Skeletal muscle tissue (tissue), 4 donors: ENCODE data around the gene FYB2. TPM values are rescaled to one million over a fixed set of nuclear protein-coding genes. Genes with fewer than 3 reads are reported as not detected.
A peak's percentile ranks its signal among the peaks of the same experiment; 100 is the strongest.

Experiments
- H3K27ac ChIP-seq: one replicate; pipeline ENCODE4 v1.7.0; 2013; ENCODE audit warnings: mild to moderate bottlenecking, low read depth, low read length, inconsistent platforms
- H3K27me3 ChIP-seq, 3 donors: one replicate each; pipeline ENCODE4 v1.7.0; 2013; ENCODE audit warnings: low read length in 3 of 3; ENCODE audit not compliant: control insufficient read depth in 3 of 3, insufficient read depth in 3 of 3
- H3K36me3 ChIP-seq, 3 donors: one replicate each; pipeline ENCODE4 v1.7.0; 2013; ENCODE audit warnings: low read length in 3 of 3; ENCODE audit not compliant: control insufficient read depth in 3 of 3, insufficient read depth in 3 of 3
- H3K4me1 ChIP-seq, 3 donors: one replicate each; pipeline ENCODE4 v1.7.0; 2013; ENCODE audit warnings: low read length in 3 of 3, mild to moderate bottlenecking in 3 of 3; ENCODE audit not compliant: control insufficient read depth in 3 of 3, insufficient read depth in 3 of 3
- H3K4me3 ChIP-seq, 3 donors: one replicate each; pipeline ENCODE4 v1.7.0; 2013; ENCODE audit warnings: low read length in 3 of 3
- H3K9ac ChIP-seq, 3 donors: one replicate each; pipeline ENCODE4 v1.7.0; 2013; ENCODE audit warnings: low read length in 3 of 3, mild to moderate bottlenecking in 3 of 3, moderate library complexity in 2 of 3, low read depth in 1 of 3
- H3K9me3 ChIP-seq, 3 donors: one replicate each; pipeline ENCODE4 v1.7.0; 2013; ENCODE audit warnings: low read length in 3 of 3; ENCODE audit not compliant: control insufficient read depth in 3 of 3
- total RNA-seq: library from RNA; depleted of rRNA; stranded (reverse); fragments of >200 nt; gene quantifications from one replicate; pipeline ENCODE4 v1.2.3, GENCODE V29; 2014
- donor health status: Osteomylitis.

Gene FYB2
- total RNA-seq, 1 donor from 2014 or later, result not detected

GRCh38 chr1:56820755-56821461, 1.7 kb upstream of the FYB2 start:
- no peak overlapping the region for H3K27ac ChIP-seq
- H3K4me3 ChIP-seq, result no peak overlapping the region
- peaks cover 0 to 2% (median 0%) of the 10 kb centered on the region in 3 donors for H3K9me3 ChIP-seq
- H3K27me3 ChIP-seq, result no peaks in the 10 kb centered on the region
- H3K4me1 ChIP-seq, result peaks cover 11 to 33% (median 12%) of the 10 kb centered on the region in 3 donors
- no peak overlapping the region for H3K9ac ChIP-seq
- H3K36me3 ChIP-seq, result no peaks in the 10 kb centered on the region

- Histone ChIP-seq H3K9me3 (no peaks in the 10 kb centered on the region), H3K4me1 (peaks cover 12 to 38% (median 12%) of the 10 kb centered on the region in 3 donors), H3K4me3 (no peak overlapping the region), H3K9ac (peak overlapping the region in 1 of 3 donors; percentile 23), H3K27me3 (no peaks in the 10 kb centered on the region), H3K36me3 (no peaks in the 10 kb centered on the region), H3K27ac (peak overlapping the region; percentile 71)
These were observed 1.3 kb downstream of the FYB2 start for GRCh38 chr1:56817716-56818463.

DNA sequence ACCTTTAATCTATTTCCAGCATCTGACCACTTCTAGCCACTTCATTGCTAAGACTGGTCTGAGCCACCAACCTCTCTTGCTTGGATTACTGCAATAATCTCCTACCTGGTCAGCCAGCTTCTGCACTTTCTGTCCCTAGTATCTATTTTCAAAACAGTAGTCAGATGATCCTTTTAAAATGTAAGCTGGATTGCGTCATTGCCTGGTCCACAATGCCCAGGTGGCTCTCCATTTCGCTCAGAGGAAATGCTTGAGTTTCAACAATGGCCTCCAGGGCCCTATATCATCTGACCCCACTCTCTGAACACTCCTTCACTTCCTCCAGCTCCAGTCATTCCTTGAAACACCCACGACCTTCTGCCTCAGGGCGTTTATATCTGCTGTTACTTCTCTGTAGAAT, 2.3 kb downstream of the FYB2 start:
- peaks cover 14 to 43% (median 16%) of the 10 kb centered on the region in 3 donors for H3K4me1 ChIP-seq
- H3K36me3 ChIP-seq, result no peaks in the 10 kb centered on the region
- no peak overlapping the region for H3K9ac ChIP-seq
- no peak overlapping the region for H3K4me3 ChIP-seq
- H3K27me3 ChIP-seq, result no peaks in the 10 kb centered on the region
- H3K9me3 ChIP-seq, result no peaks in the 10 kb centered on the region
- H3K27ac ChIP-seq, result no peak overlapping the region

DNA sequence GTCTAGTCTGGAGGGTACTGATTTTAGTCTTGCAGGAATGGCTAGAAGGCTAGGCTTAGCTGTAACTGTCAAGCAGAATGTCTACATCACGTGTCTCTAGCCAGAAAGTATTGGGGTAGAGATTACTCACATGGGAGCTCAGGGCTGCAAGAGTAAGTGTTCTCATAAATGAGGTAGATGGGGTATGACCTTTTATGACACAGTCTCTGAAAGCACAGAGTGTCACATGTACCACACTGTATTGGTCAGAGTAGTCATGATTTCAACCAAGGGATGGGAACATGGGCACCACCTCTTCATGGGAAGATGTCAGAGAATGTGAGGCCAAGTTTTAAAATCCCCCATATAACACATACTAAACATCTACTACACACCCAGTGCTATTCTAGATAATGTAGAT, 2.9 kb downstream of the FYB2 start:
- Histone ChIP-seq H3K9me3 (no peaks in the 10 kb centered on the region), H3K36me3 (no peaks in the 10 kb centered on the region), H3K27ac (no peak overlapping the region), H3K9ac (no peak overlapping the region), H3K4me3 (no peak overlapping the region), H3K4me1 (peaks cover 14 to 49% (median 16%) of the 10 kb centered on the region in 3 donors), H3K27me3 (no peaks in the 10 kb centered on the region)

- Histone ChIP-seq H3K9ac (no peak overlapping the region), H3K9me3 (no peaks in the 10 kb centered on the region), H3K27ac (no peak overlapping the region), H3K36me3 (no peaks in the 10 kb centered on the region), H3K27me3 (no peaks in the 10 kb centered on the region), H3K4me1 (peaks cover 8 to 39% (median 9%) of the 10 kb centered on the region in 3 donors), H3K4me3 (no peak overlapping the region)
These were observed 5.0 kb downstream of the FYB2 start for GRCh38 chr1:56814205-56814604.

GRCh38 chr1:56811331-56811730, 7.9 kb downstream of the FYB2 start:
- no peaks in the 10 kb centered on the region for H3K36me3 ChIP-seq
- H3K27me3 ChIP-seq, result no peaks in the 10 kb centered on the region
- no peak overlapping the region for H3K27ac ChIP-seq
- no peak overlapping the region for H3K4me3 ChIP-seq
- H3K4me1 ChIP-seq, result peaks cover 3 to 26% (median 8%) of the 10 kb centered on the region in 3 donors
- no peak overlapping the region for H3K9ac ChIP-seq
- H3K9me3 ChIP-seq, result no peaks in the 10 kb centered on the region

GRCh38 chr1:56808410-56808809, 10.8 kb downstream of the FYB2 start:
- Histone ChIP-seq H3K4me3 (no peak overlapping the region), H3K9me3 (no peaks in the 10 kb centered on the region), H3K27ac (no peak overlapping the region), H3K9ac (no peak overlapping the region), H3K4me1 (peaks cover 3 to 28% (median 8%) of the 10 kb centered on the region in 3 donors), H3K36me3 (no peaks in the 10 kb centered on the region), H3K27me3 (no peaks in the 10 kb centered on the region)

GRCh38 chr1:56806804-56807203, 12.4 kb downstream of the FYB2 start:
- no peak overlapping the region for H3K27ac ChIP-seq
- no peaks in the 10 kb centered on the region for H3K27me3 ChIP-seq
- no peaks in the 10 kb centered on the region for H3K36me3 ChIP-seq
- H3K4me3 ChIP-seq, result no peak overlapping the region
- H3K4me1 ChIP-seq, result peaks cover 0 to 20% (median 4%) of the 10 kb centered on the region in 3 donors
- no peaks in the 10 kb centered on the region for H3K9me3 ChIP-seq
- no peak overlapping the region for H3K9ac ChIP-seq

GRCh38 chr1:56803561-56804156, 15.5 kb downstream of the FYB2 start:
- Histone ChIP-seq H3K4me1 (peaks cover 2 to 27% (median 13%) of the 10 kb centered on the region in 3 donors), H3K36me3 (no peaks in the 10 kb centered on the region), H3K27ac (no peak overlapping the region), H3K27me3 (no peaks in the 10 kb centered on the region), H3K9me3 (no peaks in the 10 kb centered on the region), H3K4me3 (no peak overlapping the region), H3K9ac (no peak overlapping the region)
